ENCODE results near the gene ROBO3. TPM values are rescaled to one million over a fixed set of nuclear protein-coding genes. Genes with fewer than 3 reads are reported as not detected.

Gene ROBO3
- total RNA-seq, 1 donor from 2014 or later, result 57.0 TPM

- H3K27me3 ChIP-seq (ENCODE audit: control insufficient read depth, insufficient read depth, low read length), result peaks cover 87% of the 10 kb centered on the region
- no peak for TF ChIP-seq CTCF (IDR thresholded peaks at IDR 0.05; ENCODE audit: insufficient read depth, low read length, poor library complexity, severe bottlenecking)
- DNase-seq (ENCODE audit: low read depth), result no peak
These were observed 898 bp upstream of the ROBO3 start for GRCh38 chr11:124864176-124864891.

GRCh38 chr11:124864892-124865180, 396 bp upstream of the ROBO3 start:
- TF ChIP-seq CTCF (IDR thresholded peaks at IDR 0.05; ENCODE audit: insufficient read depth, low read length, poor library complexity, severe bottlenecking), result no peak
- H3K27me3 ChIP-seq (ENCODE audit: control insufficient read depth, insufficient read depth, low read length), result peaks cover 92% of the 10 kb centered on the region

More at GRCh38 chr11:124864176-124864891, 898 bp upstream of the ROBO3 start:
- Histone ChIP-seq H3K36me3 (ENCODE audit: control insufficient read depth, insufficient read depth, low read length) (no peaks in the 10 kb centered on the region), H3K4me3 (ENCODE audit: low read depth, low read length) (no peak overlapping the region)

GRCh38 chr11:124865902-124866851, 945 bp downstream of the ROBO3 start:
- Histone ChIP-seq H3K27me3 (ENCODE audit: control insufficient read depth, insufficient read depth, low read length) (peaks cover 97% of the 10 kb centered on the region), H3K4me3 (ENCODE audit: low read depth, low read length) (no peak overlapping the region), H3K36me3 (ENCODE audit: control insufficient read depth, insufficient read depth, low read length) (no peaks in the 10 kb centered on the region)
- DNase-seq (ENCODE audit: low read depth), result no peak
- peak; percentile 58 for TF ChIP-seq CTCF (IDR thresholded peaks at IDR 0.05; ENCODE audit: insufficient read depth, low read length, poor library complexity, severe bottlenecking)

More at GRCh38 chr11:124864892-124865180, 396 bp upstream of the ROBO3 start:
- Histone ChIP-seq H3K4me3 (ENCODE audit: low read depth, low read length) (no peak overlapping the region), H3K36me3 (ENCODE audit: control insufficient read depth, insufficient read depth, low read length) (no peaks in the 10 kb centered on the region)
- DNase-seq (ENCODE audit: low read depth), result no peak

GRCh38 chr11:124867700-124868099, 2.5 kb downstream of the ROBO3 start:
- TF ChIP-seq CTCF (IDR thresholded peaks at IDR 0.05; ENCODE audit: insufficient read depth, low read length, poor library complexity, severe bottlenecking), result peak; percentile 61
- no peaks in the 10 kb centered on the region for H3K36me3 ChIP-seq (ENCODE audit: control insufficient read depth, insufficient read depth, low read length)
- no peak overlapping the region for H3K4me3 ChIP-seq (ENCODE audit: low read depth, low read length)
- H3K27me3 ChIP-seq (ENCODE audit: control insufficient read depth, insufficient read depth, low read length), result peaks cover 92% of the 10 kb centered on the region
- DNase-seq (ENCODE audit: low read depth), result no peak

GRCh38 chr11:124868331-124869274, 3.4 kb downstream of the ROBO3 start:
- Histone ChIP-seq H3K4me3 (ENCODE audit: low read depth, low read length) (no peak overlapping the region), H3K36me3 (ENCODE audit: control insufficient read depth, insufficient read depth, low read length) (no peaks in the 10 kb centered on the region), H3K27me3 (ENCODE audit: control insufficient read depth, insufficient read depth, low read length) (peaks cover 90% of the 10 kb centered on the region)
- DNase-seq (ENCODE audit: low read depth), result no peak
- TF ChIP-seq CTCF (IDR thresholded peaks at IDR 0.05; ENCODE audit: insufficient read depth, low read length, poor library complexity, severe bottlenecking), result no peak

All from kidney epithelial cell (primary cell).